SK-N-SH treated with all-trans-retinoic acid at 6 μM for 48 hours (cell line): ENCODE data around the gene RCCD1.

ENCODE experiments used
- ZFP3 ChIP-seq: fragments of 250-450 bp; sonication (Bioruptor Pico); IDR thresholded peaks from 2 replicates; pipeline ENCODE4 v1.5.0; 2020; ENCODE audit warnings: mild to moderate bottlenecking, moderate library complexity
- TF ChIP-seq, protein P1 (sequence below): fragments of 250-450 bp; sonication (Bioruptor Pico); IDR thresholded peaks from 2 replicates; pipeline ENCODE4 v1.5.1; 2020; ENCODE audit warnings: low read depth, mild to moderate bottlenecking, moderate library complexity

DNA sequence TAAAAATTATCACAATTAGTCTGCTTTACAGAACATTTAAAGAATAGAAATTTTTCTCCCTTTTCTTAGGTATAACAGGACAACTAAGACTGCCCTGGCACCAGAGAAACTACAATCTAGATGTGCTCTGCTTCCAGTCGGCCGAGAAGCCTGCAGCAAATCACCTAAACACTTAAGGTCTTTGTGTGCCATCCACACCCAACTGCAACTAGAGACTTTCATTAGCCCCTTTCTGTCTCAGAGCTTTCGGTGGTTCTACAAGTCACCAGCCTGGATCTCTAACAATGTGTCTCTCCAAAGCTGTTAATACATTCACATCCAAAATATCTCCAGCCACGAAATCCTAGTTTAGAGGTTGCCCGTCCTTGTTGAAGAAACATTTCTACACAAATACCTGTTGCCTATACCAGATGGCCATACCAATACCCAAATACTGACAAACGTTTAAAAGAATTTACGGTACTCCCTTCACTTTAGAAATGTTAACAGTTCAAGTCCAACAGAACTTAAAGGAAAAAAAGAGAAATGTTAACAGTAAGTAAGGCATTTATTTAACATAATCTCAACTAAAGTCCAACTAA lies 33.0 kb downstream of the RCCD1 start:
- TF ChIP-seq ZFP3 (CRISPR knock-in tag), result no peak
- TF ChIP-seq, protein P1, sequence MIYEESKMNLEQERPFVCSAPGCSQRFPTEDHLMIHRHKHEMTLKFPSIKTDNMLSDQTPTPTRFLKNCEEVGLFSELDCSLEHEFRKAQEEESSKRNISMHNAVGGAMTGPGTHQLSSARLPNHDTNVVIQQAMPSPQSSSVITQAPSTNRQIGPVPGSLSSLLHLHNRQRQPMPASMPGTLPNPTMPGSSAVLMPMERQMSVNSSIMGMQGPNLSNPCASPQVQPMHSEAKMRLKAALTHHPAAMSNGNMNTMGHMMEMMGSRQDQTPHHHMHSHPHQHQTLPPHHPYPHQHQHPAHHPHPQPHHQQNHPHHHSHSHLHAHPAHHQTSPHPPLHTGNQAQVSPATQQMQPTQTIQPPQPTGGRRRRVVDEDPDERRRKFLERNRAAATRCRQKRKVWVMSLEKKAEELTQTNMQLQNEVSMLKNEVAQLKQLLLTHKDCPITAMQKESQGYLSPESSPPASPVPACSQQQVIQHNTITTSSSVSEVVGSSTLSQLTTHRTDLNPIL, result no peak
